Activated CD4-positive, CD25-positive, alpha-beta regulatory T cell treated with anti-CD3 and anti-CD28 coated beads, Interleukin-2, amount 50 U/mL, for 72 hours (primary cell): ENCODE data around the gene SVOPL.

Source experiments
- DNase-seq: peaks from one replicate; pipeline ENCODE4 v3.0.0; 2021

SVOPL gene

DNA sequence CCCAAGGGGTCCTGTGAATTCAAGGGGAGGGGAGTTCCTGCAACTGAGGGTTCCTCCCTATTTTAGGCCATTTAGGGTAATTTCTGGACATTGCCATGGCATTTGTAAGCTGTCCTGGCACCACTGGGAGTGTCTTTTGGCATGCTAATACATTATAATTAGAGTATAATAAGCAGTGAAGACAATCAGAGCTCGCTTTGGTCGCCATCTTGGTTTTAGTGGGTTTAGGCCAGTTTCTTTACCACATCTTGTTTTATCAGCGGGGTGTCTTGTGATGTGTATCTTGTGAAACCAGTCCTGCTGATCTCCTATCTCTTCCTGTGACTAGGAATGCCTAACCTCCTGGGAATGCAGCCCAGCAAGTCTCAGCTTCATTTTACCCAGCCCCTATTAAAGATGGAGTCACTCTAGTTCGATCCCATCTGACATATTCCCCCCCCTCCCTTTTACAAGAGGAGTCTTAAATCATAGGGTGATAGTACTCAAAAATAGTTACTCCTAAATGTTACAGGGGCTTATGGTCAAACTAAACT lies 43.2 kb downstream of the SVOPL start:
- DNase-seq: no peak

DNA sequence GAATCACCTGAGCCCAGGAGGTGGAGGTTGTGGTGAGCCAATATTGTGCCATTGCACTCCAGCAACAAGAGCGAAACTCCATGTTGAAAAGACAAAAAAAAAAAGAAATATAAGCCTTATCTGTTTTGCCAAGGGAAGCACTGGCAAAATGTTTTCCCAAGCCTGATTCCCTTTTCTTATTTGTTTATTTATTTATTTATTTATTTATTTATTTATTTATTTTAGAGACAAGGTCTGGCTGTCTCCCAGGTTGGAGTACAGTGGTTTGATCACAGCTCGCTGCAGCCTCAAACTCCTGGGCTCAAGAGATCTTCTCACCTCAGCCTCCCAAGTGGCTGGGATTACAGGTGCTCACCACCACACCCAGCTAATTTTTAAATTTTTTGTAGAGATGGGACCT lies 44.2 kb downstream of the SVOPL start:
- DNase-seq: no peak

DNA sequence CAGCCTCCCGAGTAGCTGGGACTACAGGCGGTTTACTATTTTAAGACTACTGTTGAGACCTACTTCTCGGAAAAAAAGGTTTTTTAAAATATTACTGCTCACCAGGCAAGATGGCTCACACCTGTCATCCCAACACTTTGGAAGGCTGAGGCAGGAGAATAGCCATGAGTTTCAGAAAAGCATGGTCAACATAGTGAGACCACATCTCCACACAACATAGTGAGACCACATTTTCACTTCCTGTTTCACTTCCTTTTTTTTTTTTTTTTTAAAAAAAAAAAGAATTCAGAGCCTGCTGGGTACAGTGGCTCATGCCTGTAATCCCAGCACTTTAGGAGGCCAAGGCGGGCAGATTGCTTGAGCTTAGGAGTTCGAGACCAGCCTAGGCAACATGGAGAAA lies 46.5 kb downstream of the SVOPL start:
- DNase-seq: no peak

DNA sequence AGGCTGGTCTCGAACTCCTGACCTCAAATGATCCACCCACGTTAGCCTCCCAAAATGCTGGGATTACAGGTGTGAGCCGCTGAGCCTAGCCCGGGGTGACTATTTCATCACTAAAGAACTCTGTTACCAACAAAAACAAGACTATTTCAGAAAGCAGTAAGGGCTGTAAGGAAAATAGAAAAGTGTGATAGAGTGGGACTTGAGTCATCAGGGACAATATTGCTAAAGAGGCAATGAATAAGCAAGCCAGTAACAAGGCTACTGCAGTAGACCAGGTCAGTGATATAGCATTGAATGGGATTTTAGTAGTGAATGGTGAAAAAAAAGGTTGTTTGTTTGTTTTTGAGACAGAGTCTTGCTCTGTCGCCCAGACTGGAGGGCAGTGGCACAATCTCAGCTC lies 51.7 kb downstream of the SVOPL start:
- DNase-seq: no peak

DNA sequence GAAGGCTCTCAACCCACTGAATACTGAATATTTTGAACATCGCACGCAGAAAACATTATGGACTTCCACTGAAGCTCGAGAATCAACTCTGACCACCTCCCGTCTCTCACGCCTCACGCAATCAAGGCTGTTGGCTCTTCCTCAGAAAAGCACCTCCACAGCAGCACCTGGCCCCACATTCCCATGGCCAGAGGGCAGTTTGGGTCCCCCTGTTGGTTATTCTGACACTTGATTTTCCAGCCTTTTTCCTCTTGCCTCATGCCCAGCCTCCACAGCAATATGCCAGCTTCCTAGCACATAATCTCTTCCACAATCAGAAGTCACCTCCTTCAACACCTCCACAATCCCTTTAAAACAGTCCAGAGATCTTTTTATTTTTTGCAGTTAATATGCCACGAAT lies 55.9 kb downstream of the SVOPL start:
- DNase-seq: no peak

DNA sequence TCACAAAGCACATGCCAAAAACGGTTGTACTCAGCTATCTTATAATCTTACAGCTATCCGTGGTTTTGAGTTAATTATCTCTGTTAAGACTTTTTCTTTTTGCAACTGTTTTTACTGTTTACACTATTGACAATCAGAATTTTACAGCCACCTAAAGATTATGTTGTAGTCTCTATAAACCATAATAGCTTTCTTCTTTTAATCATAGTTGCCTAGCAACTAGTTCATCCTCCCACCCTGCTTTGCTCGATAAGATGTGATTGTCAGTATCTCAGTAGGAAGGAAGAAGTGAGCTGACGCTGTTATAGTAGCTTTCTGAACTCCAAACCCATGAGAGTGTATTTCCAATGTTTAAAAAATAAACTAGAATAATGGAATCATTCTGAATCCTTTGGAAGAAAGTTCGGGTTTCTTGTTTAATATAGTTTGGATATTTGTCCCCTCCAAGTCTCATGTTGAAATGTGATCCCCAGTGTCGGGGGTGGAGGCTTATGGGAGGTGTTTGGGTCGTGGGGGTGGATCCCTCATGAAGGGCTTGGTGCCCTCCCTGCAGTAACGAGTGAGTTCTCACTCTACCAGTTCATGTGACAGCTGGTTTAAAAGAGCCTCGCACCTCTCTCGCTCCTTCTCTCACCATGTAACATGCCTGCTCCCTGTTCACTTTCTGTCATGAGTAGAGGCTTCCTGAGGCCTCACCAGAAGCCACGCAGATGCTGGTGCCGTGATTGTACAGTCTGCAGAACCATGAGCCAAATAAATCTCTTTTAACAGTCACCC lies 68.1 kb downstream of the SVOPL start:
- no peak for DNase-seq

DNA sequence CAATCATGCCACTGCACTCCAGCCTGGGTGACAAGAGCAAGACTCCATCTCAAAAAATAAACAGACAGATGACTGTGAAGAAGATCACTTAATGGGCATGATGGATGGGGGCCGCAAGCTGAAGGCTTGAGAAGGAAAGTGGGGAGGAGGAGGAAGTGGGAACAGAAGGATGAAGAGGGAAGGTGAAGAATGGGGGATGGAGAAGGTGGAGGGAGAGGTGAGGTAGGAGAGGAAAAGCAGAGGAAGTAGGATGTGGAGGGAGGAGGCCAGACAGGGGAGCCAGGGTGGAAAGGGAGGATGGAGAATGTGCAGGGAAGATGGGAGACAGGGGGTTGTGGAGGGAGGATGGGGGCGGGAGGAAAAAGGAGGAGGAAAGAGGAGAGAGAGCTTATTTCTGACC lies 68.8 kb downstream of the SVOPL start:
- DNase-seq: no peak

DNA sequence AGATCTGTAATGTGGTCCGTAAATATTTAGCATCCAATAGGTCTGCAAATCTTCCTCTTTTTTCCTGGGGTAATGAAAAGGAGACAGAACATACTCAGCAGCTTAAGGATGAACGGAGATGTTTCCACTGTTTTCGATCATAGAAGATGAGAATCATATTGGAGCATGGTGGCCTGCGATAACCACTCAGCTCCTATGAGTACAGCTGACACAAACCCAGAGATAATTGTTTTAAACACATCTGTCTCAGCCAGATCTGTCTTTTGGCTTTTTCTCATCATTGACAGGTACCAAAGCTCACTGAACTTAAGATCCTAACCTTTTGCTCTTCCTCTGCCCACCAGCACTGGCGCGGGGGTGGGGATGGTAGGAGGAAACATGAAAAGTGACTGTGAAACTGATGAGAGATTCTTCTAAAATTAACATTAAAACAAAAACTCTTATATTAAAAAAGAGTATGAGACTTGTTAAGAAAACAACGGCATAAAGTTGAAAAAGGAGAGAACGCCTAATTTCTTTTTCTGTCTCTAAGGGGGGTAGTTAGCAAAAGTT lies 71.0 kb downstream of the SVOPL start:
- DNase-seq: no peak

DNA sequence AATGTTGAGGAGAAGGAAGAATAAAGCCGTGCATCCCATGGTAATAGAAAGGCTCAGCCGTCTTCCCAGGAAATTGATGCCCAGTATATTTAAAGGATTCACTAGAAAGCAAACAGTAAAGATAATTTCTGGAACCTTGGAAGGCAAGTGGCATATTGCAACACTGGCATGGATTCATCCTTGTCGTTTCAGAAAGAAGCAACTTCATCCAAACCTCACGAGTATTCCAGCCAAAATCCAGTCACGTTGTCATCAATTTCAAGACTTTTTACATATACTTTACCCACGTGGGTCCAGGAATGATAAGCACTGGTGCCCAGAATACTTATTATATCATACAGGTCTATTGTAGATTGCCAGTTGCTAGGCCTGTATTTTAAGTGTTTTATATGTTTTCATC lies 73.8 kb downstream of the SVOPL start:
- DNase-seq: no peak

DNA sequence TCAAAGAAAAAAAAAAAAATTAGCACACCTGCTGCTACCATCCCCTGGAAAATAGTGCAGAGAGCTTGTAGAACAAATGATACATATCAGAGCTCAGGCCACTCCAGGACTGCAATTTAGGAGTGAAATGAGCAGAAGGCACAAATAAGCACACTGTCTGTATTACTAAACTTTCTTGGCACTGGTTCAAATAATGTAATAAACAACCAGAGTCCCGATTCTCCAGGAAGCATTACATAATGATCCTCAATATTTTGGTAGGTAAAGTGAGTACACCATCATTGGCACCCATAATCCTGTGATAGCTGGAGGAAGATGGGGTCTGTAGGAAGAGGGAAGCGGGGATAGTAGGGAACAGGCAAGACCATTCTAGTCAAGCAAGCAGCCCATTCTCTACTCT lies 74.3 kb downstream of the SVOPL start:
- DNase-seq: no peak

DNA sequence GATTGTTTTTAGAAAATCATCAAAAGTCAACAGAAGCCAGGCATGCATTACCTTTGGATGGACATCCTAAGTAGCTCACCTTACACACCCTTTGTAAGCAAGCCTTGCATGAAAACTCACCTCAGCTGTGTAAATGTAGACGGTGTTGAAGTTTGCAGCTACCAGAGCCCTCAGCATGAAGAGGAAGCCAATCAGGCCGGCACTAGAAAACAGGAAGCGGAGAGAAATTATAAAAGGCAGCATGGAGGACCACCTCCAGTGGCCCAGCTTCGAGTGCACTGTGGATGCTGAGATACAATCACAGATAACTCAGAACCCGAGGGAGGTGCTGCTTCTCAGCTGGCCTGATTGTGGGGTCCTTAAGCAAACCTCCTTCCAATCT lies 75.3 kb downstream of the SVOPL start:
- no peak for DNase-seq

DNA sequence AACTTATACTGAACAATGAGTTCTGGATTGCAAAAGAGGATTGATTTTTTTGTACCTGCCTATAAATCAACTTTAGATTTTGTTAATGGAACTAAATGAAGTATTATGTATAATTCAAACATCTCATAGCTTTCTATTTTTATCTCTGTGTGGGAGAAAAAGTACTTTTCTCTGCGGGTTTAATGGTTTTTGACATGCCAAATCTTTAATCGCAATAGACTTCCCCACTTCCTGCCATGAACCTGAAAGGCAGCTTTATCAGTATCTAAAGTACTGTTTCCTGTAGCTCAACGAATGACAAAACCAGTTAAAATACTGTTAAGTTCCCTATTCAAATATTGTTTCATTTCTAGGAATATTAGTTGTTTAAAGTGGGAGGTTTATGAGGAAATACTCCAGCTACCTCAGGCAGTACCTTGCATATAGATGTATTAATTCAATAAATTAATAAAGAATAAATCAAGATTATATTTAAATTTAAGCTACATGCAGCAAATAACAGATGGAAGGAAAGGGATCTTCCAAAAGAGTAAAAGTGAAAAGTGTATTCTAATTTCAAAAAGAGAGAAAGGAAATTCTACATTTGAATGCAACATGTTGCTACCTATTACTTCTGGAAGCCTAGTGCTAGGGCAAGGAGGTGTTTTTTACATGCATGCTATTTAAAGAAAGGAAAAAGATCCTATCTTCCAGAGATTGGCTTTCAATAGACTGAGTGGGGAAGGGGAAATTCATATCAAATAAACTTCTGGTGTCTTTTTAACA lies 75.9 kb downstream of the SVOPL start:
- DNase-seq: no peak

DNA sequence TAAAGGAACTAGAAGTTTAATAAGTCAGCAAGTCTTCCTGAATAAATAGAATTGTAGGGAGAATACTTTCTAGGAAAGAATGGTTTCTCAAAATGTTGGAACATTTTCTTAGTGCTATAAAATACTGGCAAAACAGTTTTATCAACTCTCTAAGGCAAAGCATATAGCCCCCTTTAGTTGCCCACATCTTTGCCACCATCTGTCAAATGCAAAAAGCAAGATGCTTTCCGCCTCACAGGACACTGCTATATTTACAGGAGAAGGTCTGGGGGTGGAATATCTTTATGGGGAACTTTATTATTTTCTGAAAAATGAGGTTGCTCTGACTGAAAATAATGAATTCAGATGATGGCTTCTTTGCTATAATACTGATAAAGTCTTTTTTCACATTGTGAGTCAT lies 78.3 kb downstream of the SVOPL start:
- DNase-seq: no peak

DNA sequence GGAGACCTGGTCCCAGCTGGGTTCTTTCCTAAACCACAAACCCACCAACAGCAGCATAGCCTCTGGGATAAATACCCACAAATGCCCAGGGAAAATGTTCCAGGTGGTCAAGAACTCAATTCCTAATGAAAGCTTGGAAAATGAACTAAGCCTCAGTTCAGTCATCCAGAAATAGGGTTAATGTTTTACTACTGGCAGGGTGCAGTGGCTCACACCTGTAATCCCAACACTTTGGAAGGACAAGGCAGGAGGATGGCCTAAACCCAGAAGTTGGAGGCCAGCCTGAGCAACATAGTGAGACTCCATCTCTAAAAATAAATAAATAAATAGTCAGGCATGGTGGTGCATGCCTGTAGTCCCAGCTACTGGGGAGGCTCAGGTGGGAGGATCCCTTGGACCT lies 82.2 kb downstream of the SVOPL start:
- DNase-seq: no peak

DNA sequence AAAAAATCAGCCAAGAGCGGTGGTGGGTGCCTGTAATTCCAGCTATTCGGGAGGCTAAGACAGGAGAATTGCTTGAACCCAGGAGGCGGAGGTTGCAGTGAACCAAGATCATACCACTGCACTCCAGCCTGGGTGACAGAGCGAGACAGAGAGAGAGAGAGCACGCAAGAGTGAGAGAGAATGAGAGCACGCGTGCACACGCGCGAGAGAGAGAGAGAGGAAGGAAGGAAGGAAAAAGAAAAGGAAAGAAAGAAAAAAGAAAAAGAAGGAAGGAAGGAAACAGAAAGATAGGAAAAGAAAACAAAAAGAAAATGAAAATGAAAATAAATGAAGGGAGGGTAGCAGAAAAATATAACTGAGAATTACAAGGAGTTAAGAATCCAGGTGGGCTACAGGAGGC lies 82.7 kb downstream of the SVOPL start:
- DNase-seq: no peak

DNA sequence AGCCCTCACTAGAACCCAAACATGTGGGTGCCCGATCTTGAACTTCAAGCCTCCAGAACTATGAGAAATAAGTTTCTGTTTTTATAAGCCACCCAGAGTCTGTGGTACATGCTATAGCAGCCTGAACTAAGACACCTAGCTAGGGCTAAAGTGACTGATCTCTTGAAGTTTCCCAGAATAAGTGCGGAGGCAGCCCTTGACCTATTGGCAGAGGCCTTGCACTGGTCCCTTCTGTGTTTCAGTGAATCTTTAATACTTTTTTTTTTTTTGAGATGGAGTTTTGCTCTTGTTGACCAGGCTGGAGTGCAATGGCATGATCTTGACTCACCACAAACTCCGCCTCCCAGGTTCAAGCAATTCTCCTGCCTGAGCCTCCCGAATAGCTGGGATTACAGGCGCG lies 85.1 kb downstream of the SVOPL start:
- no peak for DNase-seq

DNA sequence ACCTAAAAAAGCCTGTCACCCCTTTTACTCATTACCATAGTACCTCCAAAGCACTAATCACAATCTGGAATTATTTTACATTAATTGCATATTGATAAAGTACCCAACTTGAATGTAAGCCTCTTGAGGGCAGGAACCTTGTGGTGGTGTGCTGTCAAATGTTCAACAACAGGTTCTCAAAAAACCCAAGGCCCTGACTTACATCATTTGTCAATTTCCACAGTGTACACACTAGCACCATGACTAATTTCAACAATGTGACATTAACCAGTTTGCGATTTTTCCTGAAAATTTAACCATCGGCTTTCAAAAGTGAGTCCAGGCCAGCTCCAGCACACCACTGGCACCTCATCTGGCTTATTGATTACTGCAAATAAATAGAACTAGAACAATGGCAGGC lies 87.5 kb downstream of the SVOPL start:
- DNase-seq: no peak

DNA sequence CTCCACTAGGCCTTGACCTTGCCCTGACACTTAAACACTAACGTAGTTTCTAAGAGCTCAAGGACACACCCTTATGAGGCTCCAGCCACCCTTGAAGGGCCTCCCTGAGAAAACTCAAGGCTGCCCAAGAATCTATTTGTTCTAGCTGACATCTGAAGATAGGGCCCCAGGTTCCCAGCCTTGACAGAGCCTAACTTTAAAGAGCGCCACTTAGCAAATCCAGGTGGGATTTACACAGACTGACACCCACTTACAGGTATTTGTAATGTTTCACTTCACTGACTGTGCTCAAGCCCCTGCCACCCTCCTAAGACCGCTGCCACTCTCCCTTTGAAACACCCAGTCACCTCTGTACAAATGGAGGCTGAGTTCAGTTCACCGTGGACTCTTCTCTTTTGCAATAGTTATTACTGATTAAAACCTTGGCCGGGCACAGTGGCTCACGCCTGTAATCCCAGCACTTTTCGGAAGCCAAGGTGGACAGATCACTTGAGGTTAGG lies 90.4 kb downstream of the SVOPL start:
- no peak for DNase-seq

DNA sequence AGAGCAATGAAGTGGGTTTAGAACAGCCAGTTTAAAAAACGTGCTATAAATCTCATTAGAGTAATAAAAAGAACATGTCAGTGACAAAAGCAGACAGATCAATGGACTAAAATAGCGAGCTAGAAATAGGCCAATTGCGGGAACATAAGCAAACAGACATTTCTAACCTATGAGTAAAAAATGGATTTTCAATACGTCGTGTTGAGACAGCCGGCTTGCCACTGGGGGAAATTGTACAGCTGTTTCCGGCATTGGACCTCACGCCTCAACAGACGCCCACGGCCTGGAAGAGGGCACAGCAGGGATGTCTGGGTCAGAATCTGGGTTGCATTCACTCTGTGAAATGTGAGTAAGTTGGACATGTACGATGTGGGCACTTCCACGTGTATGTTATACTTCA lies 92.9 kb downstream of the SVOPL start:
- DNase-seq: no peak

DNA sequence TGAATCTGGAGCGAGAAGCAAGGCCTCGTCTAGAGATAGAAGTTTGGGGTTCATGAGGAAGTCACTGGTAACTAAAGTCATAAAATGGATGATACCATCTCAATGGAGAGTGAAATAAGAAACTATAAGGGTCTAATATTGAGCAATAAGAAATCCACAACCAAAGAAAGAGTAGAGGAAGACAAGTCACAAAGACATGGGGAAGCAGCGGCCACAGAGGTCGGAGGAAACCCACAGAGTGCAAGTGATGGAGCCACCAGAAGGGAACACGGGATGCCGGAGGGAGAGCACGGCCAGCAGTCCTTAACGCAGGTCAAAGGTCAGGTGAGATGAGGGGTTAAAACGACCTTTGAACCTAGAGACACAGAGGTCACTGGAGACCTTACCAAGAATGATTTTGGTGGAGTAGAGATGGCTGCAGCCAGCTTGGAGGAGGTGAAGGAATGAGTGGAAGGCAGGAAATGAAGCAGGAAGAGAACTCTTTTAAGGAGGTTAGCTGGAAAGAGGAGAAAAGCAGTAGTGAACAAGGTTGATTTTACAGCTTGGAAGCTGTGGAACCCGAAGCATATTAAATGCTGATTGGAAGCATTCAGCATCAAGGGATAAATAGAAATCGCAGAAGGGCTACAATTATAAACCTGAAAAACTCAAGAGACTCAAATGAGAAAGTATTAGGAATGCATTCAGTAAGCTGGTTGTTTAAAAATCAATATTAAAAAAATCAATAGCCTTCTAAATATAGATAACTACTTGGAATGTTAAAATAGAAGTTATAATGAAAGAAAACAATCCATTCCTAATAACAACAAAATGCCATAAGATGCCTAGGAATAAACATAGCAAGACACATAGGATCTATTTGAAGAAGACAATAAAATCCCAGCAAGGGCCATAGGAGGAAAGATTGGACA lies 93.7 kb downstream of the SVOPL start:
- no peak for DNase-seq

DNA sequence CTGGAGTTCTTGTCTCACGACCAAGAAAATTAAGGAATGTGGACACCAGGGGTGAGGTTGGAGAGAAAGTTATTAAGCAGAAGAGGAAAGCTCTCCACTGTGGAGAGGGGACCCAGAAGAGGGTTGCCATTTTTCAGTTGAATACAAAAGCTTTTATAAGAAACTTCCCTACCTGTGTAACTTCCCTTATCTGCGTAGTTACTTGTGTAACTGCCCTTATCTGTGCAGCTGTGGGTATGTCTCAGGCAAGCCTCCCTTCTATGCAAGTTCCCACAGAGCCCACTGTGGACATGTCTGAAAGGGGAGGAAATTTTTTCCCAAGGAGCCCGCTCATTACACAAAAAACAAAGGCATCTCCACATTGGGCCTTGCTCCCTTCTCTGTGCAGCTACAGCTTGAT lies 94.9 kb downstream of the SVOPL start:
- DNase-seq: no peak

DNA sequence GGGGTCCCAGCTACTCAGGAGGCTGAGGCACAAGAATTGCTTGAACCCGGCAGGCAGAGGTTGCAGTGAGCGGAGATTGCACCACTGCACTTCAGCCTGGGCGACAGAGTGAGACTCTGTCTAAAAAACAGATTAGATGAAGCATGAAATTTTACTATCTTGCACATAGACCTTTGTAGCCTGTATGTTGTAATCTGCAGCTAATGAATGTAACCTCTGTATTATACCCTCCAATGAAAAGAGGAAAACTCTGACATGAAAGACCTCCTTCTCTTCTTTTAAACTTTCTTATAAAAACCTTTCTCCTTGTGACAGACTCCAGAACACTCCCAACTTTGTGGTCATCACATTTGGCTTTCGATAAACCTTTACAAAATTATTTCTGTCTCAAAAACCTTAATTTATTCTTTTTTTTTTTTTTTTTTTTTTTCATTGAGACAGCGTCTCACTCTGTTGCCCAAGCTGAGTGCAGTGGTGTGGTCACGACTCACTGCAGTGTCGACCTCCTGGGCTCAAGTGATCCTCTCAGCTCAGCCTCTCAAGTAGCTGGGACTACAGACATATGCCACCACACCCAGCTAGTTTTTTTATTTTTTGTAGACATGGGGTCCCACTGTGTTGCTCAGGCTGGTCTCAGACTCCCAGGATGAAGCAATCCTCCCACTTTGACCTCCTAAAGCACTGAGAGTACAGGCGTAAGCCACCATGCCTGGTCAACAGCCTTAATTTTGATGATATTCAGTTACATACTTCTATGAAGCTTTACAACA lies 97.4 kb downstream of the SVOPL start:
- no peak for DNase-seq
